ENCODE measurements around the gene RASSF9. TPM values are rescaled to one million over a fixed set of nuclear protein-coding genes. Genes with fewer than 3 reads are reported as not detected.

Gene RASSF9
- total RNA-seq, 4 donors from 2014 or later = 1.6 to 6.1 (median 2.5) TPM

GRCh38 chr12:85833579-85833978 lies 2.6 kb downstream of the RASSF9 start:
- no peaks in the 10 kb centered on the region for H3K27me3 ChIP-seq
- no peaks in the 10 kb centered on the region for H3K36me3 ChIP-seq
- H3K4me3 ChIP-seq = peak overlapping the region in 1 of 2 donors; percentile 47
- H3K9me3 ChIP-seq = no peaks in the 10 kb centered on the region
- TF ChIP-seq CTCF (IDR thresholded peaks at IDR 0.05) = no peak
- no peak for TF ChIP-seq POLR2AphosphoS5 (IDR thresholded peaks at IDR 0.05)
- no peak for TF ChIP-seq EP300 (IDR thresholded peaks at IDR 0.05)
- no peak for TF ChIP-seq POLR2A (IDR thresholded peaks at IDR 0.05)
- H3K27ac ChIP-seq = no peak overlapping the region
- H3K4me1 ChIP-seq = peaks cover 0 to 19% (median 0%) of the 10 kb centered on the region in 3 donors
- no peak for ATAC-seq

GRCh38 chr12:85831327-85831990 lies 4.8 kb downstream of the RASSF9 start:
- Histone ChIP-seq H3K4me1 (peaks cover 0 to 13% (median 0%) of the 10 kb centered on the region in 3 donors), H3K27me3 (no peaks in the 10 kb centered on the region), H3K9me3 (no peaks in the 10 kb centered on the region), H3K36me3 (no peaks in the 10 kb centered on the region), H3K27ac (no peak overlapping the region), H3K4me3 (no peak overlapping the region)
- no peak for ATAC-seq
- 64 to 70% methylated on average over 2 of the region's 2 CpGs for WGBS, 2 donors (ENCODE audit: low coverage in 1 of 2)
- TF ChIP-seq EP300 (IDR thresholded peaks at IDR 0.05) (no peak), POLR2AphosphoS5 (IDR thresholded peaks at IDR 0.05) (no peak), CTCF (IDR thresholded peaks at IDR 0.05) (no peak), POLR2A (IDR thresholded peaks at IDR 0.05) (no peak)

GRCh38 chr12:85829391-85829790 lies 6.8 kb downstream of the RASSF9 start:
- Histone ChIP-seq H3K36me3 (no peaks in the 10 kb centered on the region), H3K4me3 (no peak overlapping the region), H3K27ac (no peak overlapping the region), H3K4me1 (no peaks in the 10 kb centered on the region), H3K9me3 (no peaks in the 10 kb centered on the region), H3K27me3 (no peaks in the 10 kb centered on the region)
- no peak for ATAC-seq
- no peak for TF ChIP-seq EP300 (IDR thresholded peaks at IDR 0.05)
- TF ChIP-seq POLR2AphosphoS5 (IDR thresholded peaks at IDR 0.05) = no peak
- TF ChIP-seq CTCF (IDR thresholded peaks at IDR 0.05) = no peak
- TF ChIP-seq POLR2A (IDR thresholded peaks at IDR 0.05) = no peak
- 67 to 78% methylated on average over 2 of the region's 2 CpGs for WGBS, 2 donors (ENCODE audit: low coverage in 1 of 2)

- no peaks in the 10 kb centered on the region for H3K9me3 ChIP-seq
- ATAC-seq = no peak
- no peaks in the 10 kb centered on the region for H3K4me1 ChIP-seq
- H3K4me3 ChIP-seq = no peak overlapping the region
- no peak overlapping the region for H3K27ac ChIP-seq
- TF ChIP-seq POLR2AphosphoS5 (IDR thresholded peaks at IDR 0.05) = no peak
- no peak for TF ChIP-seq POLR2A (IDR thresholded peaks at IDR 0.05)
- TF ChIP-seq EP300 (IDR thresholded peaks at IDR 0.05) = no peak
- no peak for TF ChIP-seq CTCF (IDR thresholded peaks at IDR 0.05)
- 94 to 100% methylated on average over 1 of the region's 1 CpG for WGBS, 2 donors (ENCODE audit: low coverage in 1 of 2)
- H3K36me3 ChIP-seq = no peaks in the 10 kb centered on the region
- no peaks in the 10 kb centered on the region for H3K27me3 ChIP-seq
Observed at GRCh38 chr12:85828576-85828975, 7.6 kb downstream of the RASSF9 start.

- no peaks in the 10 kb centered on the region for H3K4me1 ChIP-seq
- H3K27ac ChIP-seq = no peak overlapping the region
- no peaks in the 10 kb centered on the region for H3K9me3 ChIP-seq
- no peak overlapping the region for H3K4me3 ChIP-seq
- no peaks in the 10 kb centered on the region for H3K36me3 ChIP-seq
- no peaks in the 10 kb centered on the region for H3K27me3 ChIP-seq
- ATAC-seq = no peak
- TF ChIP-seq CTCF (IDR thresholded peaks at IDR 0.05) = no peak
- TF ChIP-seq POLR2A (IDR thresholded peaks at IDR 0.05) = no peak
- no peak for TF ChIP-seq EP300 (IDR thresholded peaks at IDR 0.05)
- TF ChIP-seq POLR2AphosphoS5 (IDR thresholded peaks at IDR 0.05) = no peak
Observed at GRCh38 chr12:85825746-85826145, 10.5 kb downstream of the RASSF9 start.

Measured in gastroesophageal sphincter (tissue), 4 donors.